Purkinje cell (primary cell): ENCODE results near the gene MYO9A. TPM values are rescaled to one million over a fixed set of nuclear protein-coding genes. Genes with fewer than 3 reads are reported as not detected.

ENCODE experiments used
- polyA plus RNA-seq: library from polyadenylated mRNA; unstranded; fragments of >200 nt; fragmentation: Nextera tagmentation; gene quantifications from 2 replicates; pipeline ENCODE4 v1.2.1, GENCODE V29; 2014

Gene MYO9A
- 32.9 and 35.3 TPM in 2 replicates for polyA plus RNA-seq

GRCh38 chr15:72118017-72118978 lies at the start of gene MYO9A, which contains the start of gene SENP8:
TSS of gene MYO9A (minus strand) at chr15:72118150. CDS start at chr15:72046563, 71,587 bp downstream.
TSS of gene SENP8 (plus strand) at chr15:72118403. CDS start at chr15:72139624, 21,221 bp downstream.

GRCh38 chr15:71810256-71811035 lies 307.5 kb downstream of the MYO9A start, which contains the start of gene NR2E3:
TSS of gene NR2E3 (plus strand) at chr15:71810554. CDS start at chr15:71810744, 190 bp downstream.

Other genes with a start within 250 kb of the MYO9A start
- 12.6 and 13.2 TPM in 2 replicates for gene SENP8, start 253 bp upstream of the MYO9A start, polyA plus RNA-seq
- 0.13 and 0.29 TPM in 2 replicates for gene GRAMD2A, start 79.6 kb upstream of the MYO9A start, polyA plus RNA-seq
- 307 and 371 TPM in 2 replicates for gene PKM, start 113.0 kb upstream of the MYO9A start, polyA plus RNA-seq
- 83.7 and 85.5 TPM in 2 replicates for gene PARP6, start 154.4 kb upstream of the MYO9A start, polyA plus RNA-seq
- gene CELF6, start 202.0 kb upstream of the MYO9A start, polyA plus RNA-seq, result 2.3 and 3.5 TPM in 2 replicates